Stimulated activated CD4-positive, alpha-beta T cell treated with anti-CD3 and anti-CD28 coated beads, Interleukin-4, amount 100 ng/mL, for 48 hours (primary cell): Measurements from ENCODE around the gene PPFIBP1.
"Not testable (repeated sequence)": the region's sequence is repeated elsewhere in the genome, so short reads cannot be mapped to it uniquely, and the experiment has no call there.

Experiments
- DNase-seq, 2 donors: peaks; one replicate each; pipeline ENCODE4 v3.0.0-alpha.2; 2020; ENCODE audit warnings: low read depth in 2 of 2

Gene PPFIBP1

DNA sequence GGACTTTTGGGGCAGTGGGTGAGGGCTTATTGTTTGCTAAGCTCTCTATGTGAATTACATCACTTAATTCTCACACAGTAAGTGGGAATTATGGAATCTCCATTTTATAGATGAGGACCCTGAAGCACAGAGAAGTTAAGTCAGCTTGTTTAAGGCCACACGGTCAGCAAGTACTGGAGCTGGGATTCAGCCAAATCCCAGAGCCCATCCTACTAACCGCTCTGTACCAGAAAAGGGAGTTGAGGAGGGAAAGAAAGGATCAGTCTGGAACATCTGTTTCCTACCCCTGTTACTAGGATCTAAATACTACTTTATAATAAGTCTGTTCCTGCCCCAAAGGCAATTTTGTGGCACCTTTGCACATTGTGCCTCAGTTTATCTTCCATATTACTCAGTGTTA, 42.6 kb downstream of the PPFIBP1 start:
- DNase-seq = no peak

DNA sequence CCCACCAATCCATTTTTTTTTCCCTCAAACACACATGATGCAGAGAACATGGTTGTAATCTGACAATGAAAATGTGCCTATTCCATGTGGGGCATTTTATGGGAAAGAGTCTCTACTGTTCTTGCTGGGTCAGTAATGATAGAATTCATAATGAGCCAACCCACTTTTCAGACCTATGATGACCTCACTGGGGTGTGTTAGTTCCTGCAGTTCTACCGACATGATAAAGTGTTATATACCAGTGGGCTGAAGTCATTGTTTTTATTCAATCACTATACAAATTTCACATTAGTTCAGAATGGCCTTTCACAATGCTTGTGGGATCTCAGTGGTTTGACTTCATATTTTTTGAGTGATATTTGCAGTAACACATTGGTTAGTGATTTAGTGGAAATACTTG, 47.5 kb downstream of the PPFIBP1 start:
- no peak for DNase-seq

DNA sequence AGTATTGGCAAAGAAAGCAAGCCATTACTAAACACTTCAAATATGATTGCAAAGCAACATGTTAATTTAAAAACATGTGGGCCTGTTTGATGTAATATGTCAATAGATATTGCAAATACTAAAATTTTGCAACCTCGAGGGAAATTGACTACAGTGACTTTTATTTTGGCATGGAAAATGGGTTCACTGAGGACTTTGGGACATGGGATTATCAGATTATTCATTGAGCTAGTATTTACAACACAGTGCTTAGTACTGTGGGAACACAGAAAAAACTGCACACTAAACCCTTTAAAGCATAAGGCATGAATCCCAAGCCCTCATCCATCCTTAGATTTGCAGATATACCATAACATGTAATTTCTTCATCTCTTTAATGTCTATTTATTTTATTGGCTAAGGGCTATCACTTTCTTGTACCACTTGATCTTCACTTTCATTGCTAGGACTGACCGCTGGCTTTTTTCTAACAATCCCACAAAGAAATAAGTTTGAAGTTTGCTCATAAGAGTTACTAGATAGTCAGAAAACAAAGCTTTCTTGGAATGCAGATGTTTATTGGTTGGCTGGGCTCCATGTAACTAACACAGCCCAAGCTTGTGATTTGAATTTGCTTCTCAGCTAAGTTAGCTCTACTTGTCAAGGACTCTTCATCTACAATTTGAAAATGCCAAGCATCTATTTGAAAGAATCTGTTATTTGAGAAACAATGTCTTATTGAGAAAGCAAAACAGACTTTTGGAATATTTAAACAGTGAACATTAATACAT, 48.7 kb downstream of the PPFIBP1 start:
- DNase-seq = no peak

DNA sequence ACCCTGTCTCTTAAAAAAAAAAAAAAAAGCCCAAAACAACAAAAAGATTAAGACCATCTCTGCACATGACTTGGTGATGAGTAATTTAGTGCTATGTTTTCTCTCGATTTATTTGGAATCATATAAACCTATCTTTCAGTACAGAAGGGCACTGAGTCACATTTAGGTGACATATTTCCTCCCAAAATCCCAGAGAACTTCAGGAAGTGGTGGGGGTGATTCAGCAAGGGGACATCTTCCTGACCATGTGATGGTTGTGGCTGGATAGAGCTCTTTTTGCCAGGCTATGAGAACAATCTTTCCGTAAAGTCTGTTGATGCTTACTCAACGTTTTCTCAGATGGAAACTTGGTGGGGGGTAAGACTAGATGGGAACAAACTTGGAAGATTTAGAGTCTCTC, 50.0 kb downstream of the PPFIBP1 start:
- no peak for DNase-seq

DNA sequence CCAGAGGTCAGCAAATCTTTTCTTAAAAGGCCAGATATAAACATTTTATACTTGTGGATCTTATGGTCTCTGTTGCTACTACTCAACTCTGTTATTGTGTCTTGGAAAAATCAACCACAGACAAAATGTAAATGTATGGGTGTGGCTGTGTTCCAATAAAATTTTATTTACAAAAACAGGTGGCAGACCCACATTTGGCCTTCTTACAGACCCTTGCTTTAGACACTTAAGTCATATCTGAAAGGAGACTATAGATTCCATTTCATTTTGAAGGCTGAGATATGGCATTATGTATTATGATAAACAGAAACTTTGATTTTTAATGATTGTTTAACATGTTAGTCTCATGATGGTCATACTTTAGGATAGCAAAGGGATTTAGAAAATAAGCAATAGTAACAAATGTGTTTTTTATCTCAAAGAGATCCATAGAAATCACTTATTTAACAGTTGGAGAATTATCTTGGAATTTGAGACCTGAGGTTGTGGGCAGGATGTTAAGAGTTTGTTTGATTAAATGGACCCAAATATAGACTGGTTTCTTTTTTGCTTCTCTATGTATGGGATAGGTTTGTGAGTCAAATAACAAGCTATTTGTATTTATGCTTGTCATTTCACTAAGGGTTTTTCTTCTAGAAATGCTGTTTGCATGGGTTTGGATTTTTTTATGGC, 51.2 kb downstream of the PPFIBP1 start:
- DNase-seq = no peak

DNA sequence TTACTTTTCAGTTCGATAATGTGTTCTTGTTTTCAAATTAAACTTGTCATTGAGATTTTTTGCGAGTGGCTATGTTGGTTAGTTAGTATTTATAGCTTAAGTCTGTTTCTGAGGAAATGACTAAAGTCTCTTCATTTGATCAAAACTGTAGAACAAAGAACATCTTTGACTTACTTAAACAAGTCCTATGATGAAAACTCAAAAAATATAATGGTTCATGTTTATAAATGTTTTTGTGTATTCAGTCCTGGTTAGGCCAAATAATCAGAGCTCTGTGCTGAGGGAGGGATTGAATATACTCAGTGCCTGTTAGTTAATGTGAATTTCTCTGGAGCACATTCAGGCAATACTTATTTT, 51.7 kb downstream of the PPFIBP1 start:
- DNase-seq = no peak

DNA sequence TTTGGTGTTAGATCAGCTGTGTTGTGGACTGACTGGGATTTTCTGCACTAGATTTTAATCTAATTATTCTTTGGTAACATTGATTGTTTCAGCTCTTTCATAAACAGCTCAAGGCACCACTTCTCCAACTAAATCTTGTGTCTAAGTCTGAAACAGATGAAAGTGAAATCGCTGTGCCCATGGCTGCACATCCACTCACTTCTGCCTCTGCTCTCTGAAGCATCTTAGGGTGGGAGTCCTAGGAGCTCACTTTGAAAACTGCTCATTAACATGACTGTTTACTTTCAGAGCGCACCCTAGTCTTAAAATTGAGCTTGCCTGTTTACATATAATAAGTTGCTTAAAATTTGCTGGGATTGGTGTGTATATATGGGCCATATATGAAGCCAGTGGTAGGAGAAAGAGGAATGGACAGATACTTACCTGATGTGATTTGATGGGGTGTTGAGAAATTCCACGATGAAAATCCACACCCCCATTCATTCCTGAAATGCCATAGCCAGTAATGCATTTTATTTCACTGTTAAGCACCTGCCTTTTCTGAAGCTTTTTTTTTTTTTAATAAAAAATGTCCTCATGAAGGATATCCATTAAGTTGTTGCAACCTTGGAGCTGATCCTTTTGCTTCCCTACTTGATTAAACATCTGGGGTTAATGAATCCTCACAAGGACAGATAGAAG, 52.8 kb downstream of the PPFIBP1 start:
- DNase-seq = no peak

DNA sequence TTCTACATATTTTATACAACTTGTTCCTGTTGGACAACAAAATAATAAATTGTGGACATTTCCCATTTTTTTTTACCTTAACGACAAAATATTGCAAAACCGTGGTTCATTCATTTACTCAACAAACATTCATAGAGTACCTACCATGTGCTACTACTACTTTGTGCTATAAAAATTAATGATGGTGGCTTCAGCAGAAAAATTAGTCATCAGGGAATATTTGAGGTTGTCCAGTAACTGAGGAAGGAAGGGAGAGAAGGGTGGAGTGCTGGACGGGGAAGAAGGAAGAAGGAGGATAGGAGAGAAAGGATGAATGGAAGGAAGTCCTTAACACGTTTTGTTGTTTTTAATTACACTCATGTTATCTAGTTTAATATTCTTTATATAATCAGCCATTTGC, 53.7 kb downstream of the PPFIBP1 start:
- DNase-seq = no peak

DNA sequence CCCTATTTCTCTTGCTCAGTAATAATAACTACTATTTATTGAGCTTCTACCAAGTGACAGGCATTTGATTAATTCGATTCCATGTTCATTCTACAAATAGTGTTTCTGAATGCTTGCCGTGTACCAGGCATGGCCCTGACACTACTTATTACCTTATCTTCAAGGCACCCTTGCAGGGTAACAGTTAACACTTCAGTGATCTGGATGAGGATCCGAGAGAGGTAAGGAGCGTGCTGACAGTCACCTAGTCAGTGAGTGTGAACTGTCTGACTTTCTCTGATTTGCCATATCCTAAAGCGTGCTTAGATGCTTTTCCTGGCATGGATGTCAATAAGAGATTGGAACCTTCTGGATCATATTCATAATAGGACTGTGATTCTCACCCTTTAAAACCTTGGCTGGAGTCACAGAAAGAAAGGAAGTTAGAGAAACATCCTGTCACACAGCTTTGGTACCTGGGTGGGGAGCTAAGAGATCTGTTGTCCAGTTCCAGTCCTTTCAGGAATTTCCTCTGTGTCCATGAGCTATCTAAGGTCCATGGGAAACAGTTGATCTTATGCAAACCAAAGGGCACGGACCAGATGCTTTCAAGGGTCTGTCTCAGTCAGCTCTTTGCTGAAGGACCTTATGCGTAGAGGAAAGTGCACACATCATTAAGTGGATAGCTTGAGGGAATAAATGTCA, 54.8 kb downstream of the PPFIBP1 start:
- DNase-seq = no peak

DNA sequence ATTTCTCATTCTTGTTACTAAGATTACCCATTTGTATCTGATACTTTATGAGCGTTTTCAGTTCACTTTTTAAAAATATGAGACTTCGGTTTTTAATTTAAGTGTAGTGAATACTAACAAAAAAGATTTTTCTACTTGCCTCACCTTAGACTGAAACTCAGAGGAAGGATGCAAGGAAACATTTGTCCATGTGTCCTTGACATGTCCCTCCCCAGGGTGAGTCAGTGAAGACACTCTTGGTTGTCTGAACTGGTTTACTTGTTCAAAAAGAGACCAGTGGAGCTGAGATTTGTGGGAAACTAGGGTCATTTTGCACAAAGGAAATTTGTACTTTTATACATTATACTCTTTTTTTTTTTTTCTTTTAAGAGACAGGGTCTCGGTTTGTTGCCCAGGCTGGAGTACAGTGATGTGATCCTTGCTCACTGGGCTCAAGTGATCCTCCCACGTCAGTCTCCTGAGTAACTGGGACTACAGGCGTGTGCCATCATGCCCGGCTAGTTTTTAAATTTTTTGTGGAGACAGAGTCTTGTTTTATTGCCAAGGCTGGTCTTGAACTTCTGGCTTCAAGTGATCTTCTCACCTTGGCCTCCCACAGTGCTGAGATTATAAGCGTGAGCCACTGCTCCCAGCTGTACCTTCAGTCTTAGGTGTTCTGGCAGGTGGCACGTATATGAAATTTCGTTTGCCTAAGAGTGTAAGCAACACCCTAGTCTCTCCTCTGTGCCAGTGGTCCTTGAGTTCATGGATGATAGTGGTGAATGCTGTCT, 56.7 kb downstream of the PPFIBP1 start:
- DNase-seq = no peak

DNA sequence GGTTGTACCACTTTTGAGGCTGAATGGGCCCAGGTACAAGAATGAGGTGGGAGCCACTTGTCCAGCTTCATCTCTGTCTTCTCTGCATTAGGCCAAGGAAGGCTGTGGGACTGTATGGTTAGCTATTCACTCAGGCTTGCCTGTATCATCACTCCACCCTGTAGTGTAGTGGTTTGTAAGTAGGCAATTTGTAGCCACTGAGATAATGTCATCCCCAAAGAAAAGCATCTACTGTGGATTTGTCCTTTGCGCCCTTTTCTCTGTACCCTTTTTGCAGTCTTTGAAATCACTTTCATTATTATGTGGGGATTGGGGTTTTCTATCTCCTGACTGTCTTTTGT, 57.3 kb downstream of the PPFIBP1 start:
- DNase-seq = not testable (repeated sequence)

DNA sequence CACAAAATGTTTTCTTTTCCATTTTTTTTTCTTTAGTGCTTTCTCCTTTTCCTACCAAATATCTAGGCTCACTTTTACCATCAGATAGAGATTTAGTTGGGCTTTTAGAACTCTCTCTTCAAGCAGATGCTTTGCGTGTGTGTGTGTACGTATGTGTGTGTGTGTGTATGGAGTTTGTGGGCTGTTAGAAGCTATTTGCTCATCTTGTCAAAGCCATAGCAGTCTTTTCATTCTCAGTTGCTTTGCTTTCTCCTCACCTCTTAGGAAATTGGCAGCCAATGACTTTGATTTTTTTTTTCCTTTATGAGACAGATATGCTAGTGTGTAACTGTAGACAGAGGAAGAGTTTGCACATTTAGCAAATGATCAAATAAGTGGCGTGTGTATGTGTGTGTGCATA, 57.8 kb downstream of the PPFIBP1 start:
- DNase-seq = not testable (repeated sequence)

DNA sequence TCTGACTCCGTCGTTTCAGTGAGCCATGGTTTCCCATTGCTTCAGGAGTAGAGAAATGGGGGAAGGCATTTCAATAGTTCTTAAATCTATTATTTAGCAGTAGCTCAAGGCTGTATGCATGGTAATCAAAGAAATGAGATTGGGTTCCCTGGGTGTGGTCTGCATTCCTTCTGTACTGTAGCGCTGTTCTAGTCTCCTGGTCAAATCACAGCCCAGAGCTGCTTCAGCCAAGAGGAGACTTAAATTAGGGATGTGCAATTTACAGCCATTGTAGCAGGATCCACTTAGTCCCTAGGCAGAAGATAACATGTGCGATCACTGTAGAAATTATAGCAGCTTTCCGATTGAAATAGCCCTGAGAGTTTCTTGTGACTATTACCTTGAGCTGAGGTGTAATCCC, 58.4 kb downstream of the PPFIBP1 start:
- DNase-seq = not testable (repeated sequence)

DNA sequence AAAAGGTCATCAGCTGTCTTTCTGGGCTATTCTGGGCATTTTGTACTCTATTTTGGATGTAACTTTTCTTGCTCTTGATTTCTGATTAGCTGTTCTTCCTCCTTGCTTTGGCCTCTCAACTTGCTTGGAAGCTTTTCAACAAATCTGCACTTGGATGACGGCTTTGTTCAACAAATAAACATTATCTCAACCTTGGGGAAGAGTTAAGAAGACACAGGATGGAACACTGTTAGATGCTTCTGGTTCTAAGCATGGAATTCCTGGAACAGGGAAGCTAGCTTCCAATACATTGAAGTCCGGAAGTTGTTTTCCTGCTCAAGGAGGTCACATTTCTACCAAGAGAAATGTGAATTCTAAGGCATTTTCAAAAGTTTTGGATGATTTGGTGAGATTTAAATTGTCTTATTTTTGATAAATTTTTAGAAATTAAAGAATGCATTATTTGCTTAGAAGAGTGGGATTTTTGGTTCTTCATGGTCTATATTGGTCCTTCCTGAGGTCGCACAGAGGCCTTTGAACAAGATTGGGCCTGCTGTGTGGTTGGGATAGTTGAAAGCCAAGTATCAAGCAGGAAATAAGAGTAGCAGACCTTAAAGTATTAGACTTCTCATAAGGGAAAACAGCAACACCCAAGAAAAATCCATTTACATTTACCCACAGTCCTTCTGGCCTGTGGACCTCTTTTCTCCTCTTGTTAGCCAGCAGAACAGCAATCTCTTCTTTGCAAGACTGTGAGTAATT, 59.2 kb downstream of the PPFIBP1 start:
- DNase-seq = no peak

DNA sequence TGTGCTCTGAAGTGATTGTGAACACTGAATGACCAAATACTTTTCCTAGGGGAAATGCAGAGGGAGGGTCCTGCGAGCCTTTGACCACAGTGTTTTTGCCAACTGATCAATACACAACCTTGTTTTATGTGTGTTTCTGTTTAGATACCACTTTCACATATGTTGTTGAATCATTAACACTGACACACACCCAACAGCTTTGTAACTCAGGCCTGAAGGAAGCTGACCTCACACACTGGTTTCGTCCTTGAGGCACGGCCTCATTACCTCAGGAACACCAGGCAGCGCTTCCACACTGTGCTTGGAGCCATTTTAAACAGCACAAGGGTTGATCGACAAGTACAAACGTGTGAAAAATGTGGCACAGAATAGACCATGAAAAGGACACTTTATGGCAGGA, 60.0 kb downstream of the PPFIBP1 start:
- DNase-seq = no peak

DNA sequence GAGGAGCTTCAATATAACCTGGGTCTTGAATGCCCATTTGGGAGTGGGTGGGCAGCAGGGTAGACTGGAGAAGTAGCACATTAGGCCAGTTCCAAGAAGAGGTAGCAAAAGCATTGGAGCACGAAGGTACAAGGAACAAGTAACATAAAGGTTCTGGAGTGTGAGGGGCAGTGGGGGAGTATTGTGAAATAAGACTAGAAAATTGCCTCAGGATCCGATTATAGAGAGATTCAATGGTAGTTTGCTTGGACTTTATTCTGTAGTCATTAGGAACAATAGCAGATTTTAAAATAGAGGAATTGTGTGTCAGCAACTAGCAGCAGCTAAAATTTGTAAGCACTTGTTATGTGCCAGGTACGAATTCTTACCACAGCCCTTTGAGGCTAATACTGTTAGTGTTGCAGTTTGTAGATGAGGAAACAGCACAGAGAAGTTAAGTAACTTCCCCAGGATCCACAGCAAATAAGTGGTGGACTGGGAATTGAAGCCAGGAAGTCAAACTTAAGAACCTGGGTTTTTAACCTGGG, 61.8 kb downstream of the PPFIBP1 start:
- no peak for DNase-seq

DNA sequence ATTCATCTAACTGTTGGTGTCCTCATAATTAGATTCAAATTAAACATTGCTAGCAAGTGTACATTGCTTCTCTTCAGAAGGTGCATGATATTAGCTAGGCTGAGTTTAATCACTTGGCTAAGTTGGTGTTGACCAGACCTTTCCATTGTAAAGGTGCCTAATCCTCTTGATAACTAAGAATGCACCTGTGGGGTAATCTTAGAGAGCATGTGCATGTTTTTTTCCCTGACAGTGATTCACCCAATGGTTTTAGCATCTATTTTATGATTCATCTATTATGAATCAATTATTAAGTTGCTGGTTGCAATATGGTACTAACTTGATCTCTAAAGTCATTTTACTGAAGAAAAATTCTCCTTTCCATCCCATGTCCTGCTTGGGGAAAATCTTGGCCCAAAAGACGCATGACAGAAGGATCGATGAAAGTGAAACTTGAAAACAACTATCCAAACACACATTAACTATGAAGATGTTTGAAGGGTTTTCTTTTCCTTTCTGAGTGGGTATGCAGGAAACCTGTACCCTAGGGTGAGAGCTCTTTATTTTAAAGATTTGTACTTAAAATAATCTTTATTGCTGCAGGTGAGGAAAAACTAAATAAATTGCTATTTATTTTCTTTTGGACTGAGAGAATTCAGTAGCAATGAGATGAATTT, 64.2 kb downstream of the PPFIBP1 start:
- DNase-seq = not testable (repeated sequence)

DNA sequence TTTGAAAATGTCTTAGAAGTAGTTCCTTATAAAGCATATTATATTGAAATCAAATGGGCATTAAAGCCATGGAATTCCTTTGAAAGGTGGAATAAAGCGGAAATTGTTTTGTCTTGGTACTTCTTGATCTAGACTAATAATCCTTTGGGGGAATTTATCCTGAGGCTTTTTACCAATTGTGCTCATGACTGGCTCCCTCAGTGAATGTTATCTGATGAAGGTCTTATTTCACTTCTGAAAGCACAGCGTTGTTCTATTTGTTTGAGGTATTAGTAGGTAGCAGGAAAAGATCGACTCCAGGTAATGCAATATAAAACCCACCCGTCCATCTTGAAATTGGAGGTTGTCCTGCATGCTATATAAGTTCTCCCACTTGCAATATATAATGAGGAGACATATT, 64.8 kb downstream of the PPFIBP1 start:
- no peak for DNase-seq

DNA sequence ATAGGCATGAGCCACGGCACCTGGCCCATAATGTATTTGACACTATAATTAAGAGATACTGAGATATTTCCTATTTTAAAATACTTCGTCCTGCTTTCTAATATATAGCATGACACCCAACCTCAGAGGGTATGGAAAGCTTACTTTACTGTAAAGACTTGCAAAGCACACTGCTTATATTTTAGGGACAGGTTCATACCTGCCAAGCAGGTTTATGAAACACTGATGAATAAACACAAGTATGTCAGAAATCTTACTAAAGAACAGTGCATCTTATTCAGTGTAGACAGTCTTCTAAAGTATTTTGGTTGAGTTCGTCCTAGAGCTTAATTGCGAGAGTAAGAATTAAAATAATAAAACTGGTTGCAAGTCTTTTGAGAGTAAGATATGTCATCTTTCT, 65.4 kb downstream of the PPFIBP1 start:
- no peak for DNase-seq

DNA sequence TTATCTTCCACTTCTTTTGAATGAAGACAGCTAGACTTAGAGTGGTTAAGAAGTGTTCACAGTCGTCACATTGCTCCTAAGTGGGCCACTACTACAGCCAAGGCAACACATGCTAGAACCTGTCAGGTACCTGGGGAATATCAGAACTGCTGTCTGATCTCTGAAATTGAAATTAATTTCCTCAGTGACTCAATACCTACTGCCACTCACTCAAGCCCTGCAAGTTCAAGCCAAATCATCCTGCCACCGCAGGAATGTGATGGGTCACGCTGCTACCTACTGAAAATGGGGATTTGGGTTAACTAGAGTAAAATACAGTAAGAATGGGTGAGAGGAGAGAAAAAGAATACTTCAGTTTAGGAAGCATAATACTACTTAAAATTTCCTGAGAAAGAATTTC, 67.7 kb downstream of the PPFIBP1 start:
- not testable (repeated sequence) for DNase-seq
